Dermis lymphatic vessel endothelial cell (primary cell): ENCODE measurements around the gene CCL8. TPM values are rescaled to one million over a fixed set of nuclear protein-coding genes. Genes with fewer than 3 reads are reported as not detected.

Experiments
- total RNA-seq: library from RNA; depleted of rRNA; stranded (reverse); fragments of >200 nt; gene quantifications from 2 replicates; pipeline ENCODE4 v1.2.1, GENCODE V29; 2014

Gene CCL8
- total RNA-seq = not detected in 2 replicates

DNA sequence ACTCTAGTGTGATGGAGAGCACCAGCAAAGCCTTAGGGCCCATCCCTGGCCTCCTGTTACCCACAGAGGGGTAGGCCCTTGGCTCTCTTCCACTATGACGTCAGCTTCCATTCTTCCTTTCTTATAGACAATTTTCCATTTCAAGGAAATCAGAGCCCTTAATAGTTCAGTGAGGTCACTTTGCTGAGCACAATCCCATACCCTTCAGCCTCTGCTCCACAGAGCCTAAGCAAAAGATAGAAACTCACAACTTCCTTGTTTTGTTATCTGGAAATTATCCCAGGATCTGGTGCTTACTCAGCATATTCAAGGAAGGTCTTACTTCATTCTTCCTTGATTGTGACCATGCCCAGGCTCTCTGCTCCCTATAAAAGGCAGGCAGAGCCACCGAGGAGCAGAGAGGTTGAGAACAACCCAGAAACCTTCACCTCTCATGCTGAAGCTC lies at the start of gene CCL8:
Gene CCL8 (plus strand): TSS at position 397 of the 445 bp plus-strand sequence. CDS start 67 bp downstream, outside the sequence.

DNA sequence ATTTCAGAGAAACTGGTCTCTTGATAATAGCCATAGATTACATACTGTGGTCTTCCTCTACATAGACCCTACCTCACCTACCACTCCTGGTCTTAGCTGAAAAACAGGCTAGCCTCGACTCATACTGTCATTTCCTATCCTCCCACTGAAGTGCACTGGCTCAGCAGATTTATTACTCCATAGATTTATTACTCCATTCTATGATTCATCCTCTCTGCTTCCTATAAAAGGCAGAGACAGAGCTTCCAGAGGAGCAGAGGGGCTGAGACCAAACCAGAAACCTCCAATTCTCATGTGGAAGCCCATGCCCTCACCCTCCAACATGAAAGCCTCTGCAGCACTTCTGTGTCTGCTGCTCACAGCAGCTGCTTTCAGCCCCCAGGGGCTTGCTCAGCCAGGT lies 49.3 kb upstream of the CCL8 start, which contains the start of gene CCL7:
Gene CCL7 (plus strand): TSS at position 253 of the 400 bp plus-strand sequence. CDS start 70 bp downstream, at position 323.

DNA sequence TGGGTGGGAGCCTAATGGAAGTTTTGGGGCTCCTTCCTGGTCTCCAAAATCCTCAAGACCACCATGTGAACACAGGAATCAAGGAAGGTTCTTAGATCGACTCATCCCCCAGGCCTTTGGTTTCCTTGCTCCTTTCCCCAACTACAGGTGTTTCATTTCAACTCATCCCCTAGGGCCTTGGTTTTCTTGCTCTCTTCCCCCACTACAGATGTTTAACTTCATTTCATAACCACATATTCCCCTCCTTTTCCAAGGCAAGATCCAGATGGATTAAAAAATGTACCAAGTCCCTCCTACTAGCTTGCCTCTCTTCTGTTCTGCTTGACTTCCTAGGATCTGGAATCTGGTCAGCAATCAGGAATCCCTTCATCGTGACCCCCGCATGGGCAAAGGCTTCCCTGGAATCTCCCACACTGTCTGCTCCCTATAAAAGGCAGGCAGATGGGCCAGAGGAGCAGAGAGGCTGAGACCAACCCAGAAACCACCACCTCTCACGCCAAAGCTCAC lies 33.9 kb upstream of the CCL8 start, which contains the start of gene CCL11:
Gene CCL11 (plus strand): TSS at position 457 of the 507 bp plus-strand sequence. CDS start 67 bp downstream, outside the sequence.

DNA sequence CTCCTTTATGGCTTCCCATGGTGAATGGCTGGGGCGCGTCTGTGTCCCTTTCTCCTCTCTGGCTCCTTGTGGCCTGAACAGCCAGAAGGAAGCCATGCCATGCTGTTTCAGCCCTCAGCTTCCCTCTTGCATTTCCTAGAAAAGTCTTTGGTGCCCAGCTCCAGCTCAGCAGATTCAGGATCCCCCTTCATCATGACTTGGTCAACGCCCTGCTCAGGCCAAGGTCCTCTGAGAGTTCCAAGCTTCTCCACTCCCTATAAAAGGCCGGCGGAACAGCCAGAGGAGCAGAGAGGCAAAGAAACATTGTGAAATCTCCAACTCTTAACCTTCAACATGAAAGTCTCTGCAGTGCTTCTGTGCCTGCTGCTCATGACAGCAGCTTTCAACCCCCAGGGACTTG lies 37.0 kb downstream of the CCL8 start, which contains the start of gene CCL13:
Gene CCL13 (plus strand): TSS at position 287 of the 400 bp plus-strand sequence. CDS start 47 bp downstream, at position 334.

DNA sequence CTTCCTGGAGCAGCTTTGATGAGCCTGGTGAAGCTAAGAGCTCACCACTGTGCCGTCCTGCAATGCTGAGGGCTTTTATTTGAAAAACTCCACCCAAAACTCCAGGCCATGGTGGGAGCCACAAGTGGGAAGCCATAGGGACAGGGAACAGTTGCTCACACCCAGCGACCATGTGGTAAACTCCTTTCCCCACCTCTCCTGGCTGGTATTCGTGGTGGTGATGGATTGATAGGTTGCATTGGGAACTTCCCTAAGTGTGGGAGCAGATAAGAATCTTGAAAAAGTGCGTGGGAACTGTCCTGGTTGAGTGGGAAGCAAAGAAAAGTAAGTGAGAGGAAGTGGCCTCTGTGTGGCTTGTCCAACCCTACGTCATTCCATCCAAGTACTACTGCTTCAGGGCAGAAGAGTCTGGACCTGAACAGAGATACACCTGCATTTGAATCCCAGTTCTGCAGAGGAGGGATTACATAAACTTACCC lies 44.0 kb downstream of the CCL8 start, which contains the start of gene CCL1:
Gene CCL1 (minus strand): TSS at position 51 of the 479 bp plus-strand sequence. CDS start 72 bp downstream, outside the sequence.

Other genes starting within 250 kb of the CCL8 start
- gene CCL2, start 64.2 kb upstream of the CCL8 start, total RNA-seq = 15.9 and 53.9 TPM in 2 replicates
- gene CCL7, start 49.2 kb upstream of the CCL8 start, total RNA-seq = 0.09 TPM in 1 of 2 replicates, not detected in the other
- gene CCL11, start 33.7 kb upstream of the CCL8 start, total RNA-seq = not detected in 2 replicates
- gene CCL13, start 37.0 kb downstream of the CCL8 start, total RNA-seq = not detected in 2 replicates
- not detected in 2 replicates for gene CCL1, start 43.8 kb downstream of the CCL8 start, total RNA-seq